T-helper 2 cell treated with Interferon-gamma antibody and Interleukin-4, amounts not matched to agents 100 ng/mL and 5 ng/mL, for 36 hours (primary cell): ENCODE measurements around the gene BBS4. TPM values are rescaled to one million over a fixed set of nuclear protein-coding genes. Genes with fewer than 3 reads are reported as not detected.
"Not testable (repeated sequence)": the region's sequence is repeated elsewhere in the genome, so short reads cannot be mapped to it uniquely, and the experiment has no call there.

ENCODE experiments used
- intact Hi-C: fragments of 100-400 bp; cut with micrococcal nuclease; formaldehyde crosslinking; loops from one replicate; pipeline ENCODE4 v1.15.1; 2023
- total RNA-seq: library from RNA; stranded (reverse); gene quantifications from 2 replicates; pipeline ENCODE4 v1.2.3, GENCODE V29; 2022

The BBS4 gene
- total RNA-seq, 1 donor from 2014 or later = 9.9 TPM

GRCh38 chr15:72698938-72699337 is 12.9 kb downstream of the BBS4 start:
- intact Hi-C loops = no loop called here

- intact Hi-C loops = no loop called here
Measured at GRCh38 chr15:72700076-72700475, 14.1 kb downstream of the BBS4 start.

GRCh38 chr15:72706266-72706665 is 20.3 kb downstream of the BBS4 start:
- intact Hi-C loops = no loop called here

GRCh38 chr15:72708551-72709303 is 22.7 kb downstream of the BBS4 start:
- intact Hi-C loops = not testable (repeated sequence)

GRCh38 chr15:72722071-72722696 is 36.2 kb downstream of the BBS4 start:
- intact Hi-C loops = loop anchor here (1.0 kb wide), 2 partner anchors 61 to 551 kb away; partner anchors contain the start of gene ADPGK

GRCh38 chr15:72724028-72724427 is 38.0 kb downstream of the BBS4 start:
- intact Hi-C loops = no loop called here

GRCh38 chr15:72725446-72725845 is 39.4 kb downstream of the BBS4 start:
- intact Hi-C loops = no loop called here

- intact Hi-C loops = not testable (repeated sequence)
Measured at GRCh38 chr15:72725851-72726250, 39.8 kb downstream of the BBS4 start.

- intact Hi-C loops = no loop called here
Measured at GRCh38 chr15:72727154-72727553, 41.1 kb downstream of the BBS4 start.

GRCh38 chr15:72728249-72728648 is 42.2 kb downstream of the BBS4 start:
- intact Hi-C loops = not testable (repeated sequence)

GRCh38 chr15:72728821-72729220 is 42.8 kb downstream of the BBS4 start:
- intact Hi-C loops = no loop called here

GRCh38 chr15:72732086-72732485 is 46.1 kb downstream of the BBS4 start:
- intact Hi-C loops = no loop called here

GRCh38 chr15:72732516-72732915 is 46.5 kb downstream of the BBS4 start:
- intact Hi-C loops = no loop called here

- intact Hi-C loops = no loop called here
Measured at GRCh38 chr15:72733941-72734738, 48.1 kb downstream of the BBS4 start.

- intact Hi-C loops = no loop called here
Measured at GRCh38 chr15:72735111-72735510, 49.1 kb downstream of the BBS4 start.

- intact Hi-C loops = no loop called here
Measured at GRCh38 chr15:72737061-72737460, 51.1 kb downstream of the BBS4 start.

GRCh38 chr15:72737723-72738122 is 51.7 kb downstream of the BBS4 start:
- intact Hi-C loops = no loop called here

GRCh38 chr15:72740219-72740618 is 54.2 kb downstream of the BBS4 start:
- intact Hi-C loops = loop anchor here (1.0 kb wide), 1 partner anchor 44 kb away; no protein-coding TSS in a partner anchor

- intact Hi-C loops = no loop called here
Measured at GRCh38 chr15:72749700-72750099, 63.7 kb downstream of the BBS4 start.

GRCh38 chr15:72751751-72752455 is 65.9 kb downstream of the BBS4 start:
- intact Hi-C loops = no loop called here

GRCh38 chr15:72754096-72754495 is 68.1 kb downstream of the BBS4 start:
- intact Hi-C loops = no loop called here
